GM12873 (cell line): ENCODE data around the gene SPTSSA.

Source experiments
- TF ChIP-seq, protein P1 (sequence below): IDR thresholded peaks from 2 replicates; pipeline ENCODE4 v1.5.1; 2012; ENCODE audit warnings: low read depth, mild to moderate bottlenecking, moderate library complexity, low read length, control low read depth; ENCODE audit not compliant: insufficient read depth; ENCODE audit errors: missing control alignments

SPTSSA gene

GRCh38 chr14:34436118-34436905 is 25.7 kb downstream of the SPTSSA start:
- TF ChIP-seq, protein P1, sequence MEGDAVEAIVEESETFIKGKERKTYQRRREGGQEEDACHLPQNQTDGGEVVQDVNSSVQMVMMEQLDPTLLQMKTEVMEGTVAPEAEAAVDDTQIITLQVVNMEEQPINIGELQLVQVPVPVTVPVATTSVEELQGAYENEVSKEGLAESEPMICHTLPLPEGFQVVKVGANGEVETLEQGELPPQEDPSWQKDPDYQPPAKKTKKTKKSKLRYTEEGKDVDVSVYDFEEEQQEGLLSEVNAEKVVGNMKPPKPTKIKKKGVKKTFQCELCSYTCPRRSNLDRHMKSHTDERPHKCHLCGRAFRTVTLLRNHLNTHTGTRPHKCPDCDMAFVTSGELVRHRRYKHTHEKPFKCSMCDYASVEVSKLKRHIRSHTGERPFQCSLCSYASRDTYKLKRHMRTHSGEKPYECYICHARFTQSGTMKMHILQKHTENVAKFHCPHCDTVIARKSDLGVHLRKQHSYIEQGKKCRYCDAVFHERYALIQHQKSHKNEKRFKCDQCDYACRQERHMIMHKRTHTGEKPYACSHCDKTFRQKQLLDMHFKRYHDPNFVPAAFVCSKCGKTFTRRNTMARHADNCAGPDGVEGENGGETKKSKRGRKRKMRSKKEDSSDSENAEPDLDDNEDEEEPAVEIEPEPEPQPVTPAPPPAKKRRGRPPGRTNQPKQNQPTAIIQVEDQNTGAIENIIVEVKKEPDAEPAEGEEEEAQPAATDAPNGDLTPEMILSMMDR = no peak

DNA sequence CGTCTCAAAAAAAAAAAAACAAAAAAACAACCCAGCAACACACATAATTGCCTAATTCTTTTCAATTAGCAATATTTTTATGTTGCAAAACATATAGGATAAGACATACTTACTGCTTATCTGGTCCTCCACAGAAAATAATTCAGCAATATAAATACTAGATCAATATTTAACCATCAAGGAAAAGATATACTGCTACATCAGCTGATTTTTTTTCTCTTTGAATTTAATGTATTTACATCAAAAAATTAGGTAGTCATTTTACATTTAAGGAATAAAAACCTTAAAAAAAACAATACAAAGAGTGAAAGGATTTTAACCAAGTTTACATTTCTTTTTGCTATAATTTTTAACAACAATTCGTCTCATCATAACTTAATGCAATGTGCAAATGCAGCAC is 28.1 kb downstream of the SPTSSA start:
- TF ChIP-seq, protein P1 = no peak

- TF ChIP-seq, protein P1 = no peak
Measured at GRCh38 chr14:34426313-34427295, 35.4 kb downstream of the SPTSSA start.

DNA sequence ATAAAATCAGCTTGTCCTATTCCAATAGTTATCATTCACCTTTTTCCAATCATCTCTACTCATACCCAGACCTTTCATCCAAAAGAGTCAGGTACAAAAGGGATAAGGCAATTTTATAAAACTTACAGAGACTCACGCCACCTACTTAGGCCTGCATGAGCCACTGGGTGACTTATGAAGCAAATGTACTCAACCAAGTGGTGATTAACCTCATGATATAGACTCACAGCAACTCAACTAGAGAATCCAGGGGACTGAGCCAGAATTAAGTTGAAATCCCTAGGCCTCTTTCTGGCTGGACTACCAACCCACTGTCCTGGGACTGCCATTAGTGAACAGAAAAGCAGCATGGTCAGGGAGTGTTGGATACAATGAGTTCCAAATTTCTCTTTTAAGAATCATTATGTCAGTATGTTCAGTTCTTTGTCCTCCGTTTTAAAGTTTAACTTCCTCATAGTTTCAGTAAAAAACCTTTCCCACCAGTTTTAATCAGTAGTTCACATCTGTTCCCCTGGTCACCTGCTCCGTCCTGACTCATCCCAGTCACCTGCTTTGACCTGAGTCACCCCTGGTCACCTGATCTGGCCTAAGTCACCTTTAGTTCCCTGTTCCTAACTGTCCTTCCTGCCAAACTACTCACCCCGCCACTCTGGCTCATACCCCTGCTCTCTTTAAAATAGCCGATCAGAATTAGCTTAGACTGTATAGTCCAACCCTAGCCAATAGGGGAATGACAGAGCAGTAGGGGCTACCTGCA is 36.8 kb downstream of the SPTSSA start:
- TF ChIP-seq, protein P1 = no peak

GRCh38 chr14:34424488-34424887 is 37.6 kb downstream of the SPTSSA start:
- TF ChIP-seq, protein P1 = no peak

DNA sequence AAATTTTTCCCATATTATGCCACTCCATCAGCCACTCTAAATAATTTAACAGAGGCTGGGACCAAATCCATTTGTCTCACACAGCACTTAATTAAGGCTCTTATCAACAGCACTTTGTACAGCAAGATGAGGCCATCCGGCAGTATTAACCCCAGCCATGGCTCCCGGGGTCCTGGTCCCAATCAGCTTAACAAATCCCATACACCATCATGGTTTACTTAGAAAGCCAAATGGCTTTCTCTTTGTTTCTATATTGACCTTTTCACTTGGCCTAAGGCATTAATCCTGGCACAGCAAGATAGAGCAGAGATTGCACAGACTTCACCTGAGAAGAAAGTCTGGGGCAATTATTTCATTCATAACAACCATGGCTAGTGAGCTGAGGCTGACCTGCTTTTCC is 38.6 kb downstream of the SPTSSA start:
- TF ChIP-seq, protein P1 = no peak
